Lung (tissue), 12 donors: Measurements from ENCODE around the gene CPNE6. TPM values are rescaled to one million over a fixed set of nuclear protein-coding genes. Genes with fewer than 3 reads are reported as not detected.

Experiments used
- ATAC-seq: fragments of 200-7000 bp; cut with Tn5 transposase; one replicate; pipeline ENCODE4 v1.9.1; 2020; ENCODE audit warnings: moderate number of reproducible peaks; ENCODE audit not compliant: insufficient read depth, low FRiP score
- DNase-seq, 3 donors: peaks; one replicate each; pipeline ENCODE4 v3.0.0-alpha.2; 2013 to 2017
- H3K27ac ChIP-seq, 2 donors: one replicate each; pipeline ENCODE4 v1.5.1; 2013; ENCODE audit warnings: mild to moderate bottlenecking in 2 of 2, moderate library complexity in 2 of 2, control low read depth in 1 of 2, inconsistent platforms in 1 of 2, low read depth in 1 of 2, low read length in 1 of 2
- H3K27me3 ChIP-seq, 3 donors: one replicate each; pipeline ENCODE4 v1.5.1; 2013; ENCODE audit warnings: low read length in 2 of 3; ENCODE audit not compliant: control insufficient read depth in 3 of 3, insufficient read depth in 3 of 3
- H3K36me3 ChIP-seq, 4 donors: one replicate each; pipeline ENCODE4 v1.5.1; 2013; ENCODE audit warnings: low read length in 4 of 4, mild to moderate bottlenecking in 1 of 4, moderate library complexity in 1 of 4; ENCODE audit not compliant: control insufficient read depth in 4 of 4, insufficient read depth in 4 of 4
- H3K4me1 ChIP-seq, 5 donors: one replicate each; pipeline ENCODE4 v1.5.1; 2013; ENCODE audit warnings: low read length in 5 of 5, mild to moderate bottlenecking in 2 of 5, moderate library complexity in 1 of 5; ENCODE audit not compliant: control insufficient read depth in 5 of 5, insufficient read depth in 5 of 5
- H3K4me3 ChIP-seq: one replicate; pipeline ENCODE4 v1.5.1; 2013; ENCODE audit warnings: mild to moderate bottlenecking, control low read depth, moderate library complexity
- H3K9ac ChIP-seq, 2 donors: one replicate each; pipeline ENCODE4 v1.5.1; 2013; ENCODE audit warnings: low read length in 2 of 2, control low read depth in 1 of 2; ENCODE audit not compliant: insufficient read depth in 1 of 2
- H3K9me3 ChIP-seq, 4 donors: one replicate each; pipeline ENCODE4 v1.5.1; 2013; ENCODE audit warnings: low read length in 3 of 4, mild to moderate bottlenecking in 1 of 4, moderate library complexity in 1 of 4; ENCODE audit not compliant: control insufficient read depth in 4 of 4, insufficient read depth in 3 of 4
- CTCF ChIP-seq: IDR thresholded peaks from 2 replicates; pipeline ENCODE4 v1.5.1; 2012; ENCODE audit warnings: mild to moderate bottlenecking; ENCODE audit errors: control extremely low read depth, extremely low read depth
- WGBS, 2 donors: extraction: QIAGEN DNeasy Blood & Tissue Kit; methylation state at CpG; one replicate each; pipeline ENCODE4 v1.1.7; 2013; 5-methylcytosine and 5-hydroxymethylcytosine counted together
- polyA plus RNA-seq, 2 donors: library from polyadenylated mRNA; stranded (reverse); fragments of 200-250 nt; gene quantifications; one replicate each; pipeline ENCODE4 v1.2.1, GENCODE V29; 2013
- total RNA-seq, 2 donors: library from RNA; depleted of rRNA in 1 of 2; stranded (reverse); fragments of >200 nt in 1 of 2; gene quantifications; one replicate each; pipeline ENCODE4 v1.2.1, GENCODE V29; 2014 to 2021
- donor health status: control.
- donor health status: control.
- donor health status: Bipolar disorder and iron deficiency.
- donor health status: healthy.
- donor health status: DM: yes; HTN: yes; CAD: no.

The CPNE6 gene
- total and polyA plus RNA-seq, 4 donors, result not detected

GRCh38 chr14:24059841-24060388 lies 11.4 kb upstream of the CPNE6 start:
- WGBS, 2 donors, result 95 to 97% methylated on average over 16 of the region's 16 CpGs
- DNase-seq, result no peak
- no peak for TF ChIP-seq CTCF

GRCh38 chr14:24060443-24060842 lies 10.9 kb upstream of the CPNE6 start:
- 94% methylated on average over 10 of the region's 10 CpGs for WGBS, 2 donors
- ATAC-seq, result no peak
- Histone ChIP-seq H3K27ac (no peak overlapping the region), H3K27me3 (no peaks in the 10 kb centered on the region), H3K36me3 (no peaks in the 10 kb centered on the region), H3K9ac (no peak overlapping the region), H3K4me3 (no peak overlapping the region), H3K4me1 (peaks cover 0 to 4% (median 0%) of the 10 kb centered on the region in 5 donors), H3K9me3 (no peaks in the 10 kb centered on the region)
- TF ChIP-seq CTCF, result no peak
- DNase-seq, result no peak

More at GRCh38 chr14:24059841-24060388, 11.4 kb upstream of the CPNE6 start:
- no peaks in the 10 kb centered on the region for H3K27me3 ChIP-seq
- no peaks in the 10 kb centered on the region for H3K36me3 ChIP-seq
- H3K4me1 ChIP-seq, result peaks cover 0 to 4% (median 0%) of the 10 kb centered on the region in 5 donors
- no peak overlapping the region for H3K27ac ChIP-seq
- no peaks in the 10 kb centered on the region for H3K9me3 ChIP-seq
- H3K9ac ChIP-seq, result no peak overlapping the region
- H3K4me3 ChIP-seq, result no peak overlapping the region
- ATAC-seq, result no peak

GRCh38 chr14:24060984-24061913 lies 10.1 kb upstream of the CPNE6 start:
- Histone ChIP-seq H3K4me3 (no peak overlapping the region), H3K9me3 (no peaks in the 10 kb centered on the region), H3K9ac (no peak overlapping the region), H3K36me3 (no peaks in the 10 kb centered on the region), H3K4me1 (peaks cover 0 to 4% (median 0%) of the 10 kb centered on the region in 5 donors), H3K27me3 (no peaks in the 10 kb centered on the region), H3K27ac (no peak overlapping the region)
- TF ChIP-seq CTCF, result no peak
- no peak for DNase-seq
- 96% methylated on average over 7 of the region's 7 CpGs for WGBS, 2 donors
- no peak for ATAC-seq
